NCI-H1105 treated with DMSO at 0.1 percent for 48 hours (cell line): Measurements from ENCODE around the gene PHF23.

Experiments used
- DNase-seq: peaks from one replicate; lab custom pipeline; 2025; lab: John Stamatoyannopoulos, UW

The PHF23 gene

DNA sequence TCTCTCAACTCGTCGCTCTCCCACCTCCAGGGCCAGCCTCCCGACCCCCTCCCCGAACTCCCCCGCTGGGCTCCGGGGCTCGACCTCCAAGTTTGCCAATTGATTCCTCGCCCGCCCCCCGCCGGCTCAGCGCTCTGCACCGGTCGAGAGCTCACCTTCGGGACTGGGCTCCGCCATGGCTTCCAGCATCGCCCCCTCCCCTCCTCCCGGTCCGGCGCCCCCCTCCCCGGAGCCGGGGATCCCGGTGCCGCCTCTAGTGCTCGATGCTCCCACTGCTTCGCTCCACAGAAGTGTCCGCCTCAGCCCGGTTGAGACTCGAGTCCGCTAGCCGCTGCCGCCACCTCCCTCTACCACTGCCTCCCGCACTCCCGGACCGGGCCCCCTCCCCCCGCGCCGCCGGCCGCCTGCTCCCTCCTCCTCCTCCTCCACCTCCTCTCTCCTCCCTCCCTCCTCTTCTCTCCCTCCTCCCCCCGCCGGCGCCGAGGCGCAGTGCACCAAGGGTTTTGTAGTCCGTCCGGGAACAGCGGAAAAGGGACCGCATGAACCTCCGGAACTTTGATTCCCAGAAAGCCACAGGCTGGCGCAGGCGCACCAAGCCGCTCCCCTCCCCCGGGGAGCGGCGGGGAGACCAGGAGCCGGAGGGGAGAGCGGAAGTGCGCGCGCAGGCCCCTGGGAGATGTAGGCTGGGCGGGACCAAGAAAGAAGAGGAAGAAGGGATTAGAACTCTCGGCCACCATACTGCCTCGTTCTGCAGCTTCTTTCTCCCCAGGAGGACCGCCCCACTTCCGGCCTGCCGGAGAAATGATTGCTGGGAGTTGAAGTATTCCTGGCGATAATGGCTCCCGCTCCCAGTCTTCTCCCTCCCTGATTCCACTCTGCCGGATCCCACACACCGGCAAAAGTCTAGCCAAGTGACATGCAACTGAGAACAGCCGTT lies at the start of gene PHF23:
PHF23 (minus strand) TSS at position 367 of the 937 bp plus-strand sequence; CDS start at position 189, 178 bp downstream.
- peak; percentile 100 for DNase-seq

DNA sequence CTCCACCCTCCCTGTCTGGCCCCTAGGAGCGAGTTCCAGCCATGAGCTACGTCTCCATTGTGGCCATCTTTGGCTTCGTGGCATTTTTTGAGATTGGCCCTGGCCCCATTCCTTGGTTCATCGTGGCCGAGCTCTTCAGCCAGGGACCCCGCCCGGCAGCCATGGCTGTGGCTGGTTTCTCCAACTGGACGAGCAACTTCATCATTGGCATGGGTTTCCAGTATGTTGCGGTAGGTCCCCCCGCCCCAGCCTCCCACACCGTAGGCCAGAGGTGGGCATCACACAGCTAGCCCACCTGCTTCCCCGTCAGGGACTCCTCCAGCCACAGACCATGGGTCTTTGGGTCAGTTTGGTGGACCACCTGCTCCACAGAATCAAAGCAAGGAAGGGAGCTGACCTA lies 46.4 kb upstream of the PHF23 start:
- no peak for DNase-seq

DNA sequence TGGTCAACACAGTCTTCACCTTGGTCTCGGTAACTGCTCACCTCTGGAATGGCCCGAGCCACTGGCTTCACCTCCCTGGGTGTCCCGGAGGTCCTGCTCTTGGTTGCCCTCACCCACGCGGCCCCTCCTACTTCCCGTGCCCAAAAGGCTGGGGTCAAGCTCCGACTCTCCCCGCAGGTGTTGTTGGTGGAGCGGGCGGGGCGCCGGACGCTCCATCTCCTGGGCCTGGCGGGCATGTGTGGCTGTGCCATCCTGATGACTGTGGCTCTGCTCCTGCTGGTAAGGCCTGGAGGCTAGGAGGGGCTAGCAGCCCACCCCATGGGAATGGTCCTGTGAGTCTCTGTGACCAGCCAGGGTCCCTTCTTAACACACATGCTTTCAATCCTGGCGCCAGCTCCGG lies 45.7 kb upstream of the PHF23 start:
- no peak for DNase-seq

DNA sequence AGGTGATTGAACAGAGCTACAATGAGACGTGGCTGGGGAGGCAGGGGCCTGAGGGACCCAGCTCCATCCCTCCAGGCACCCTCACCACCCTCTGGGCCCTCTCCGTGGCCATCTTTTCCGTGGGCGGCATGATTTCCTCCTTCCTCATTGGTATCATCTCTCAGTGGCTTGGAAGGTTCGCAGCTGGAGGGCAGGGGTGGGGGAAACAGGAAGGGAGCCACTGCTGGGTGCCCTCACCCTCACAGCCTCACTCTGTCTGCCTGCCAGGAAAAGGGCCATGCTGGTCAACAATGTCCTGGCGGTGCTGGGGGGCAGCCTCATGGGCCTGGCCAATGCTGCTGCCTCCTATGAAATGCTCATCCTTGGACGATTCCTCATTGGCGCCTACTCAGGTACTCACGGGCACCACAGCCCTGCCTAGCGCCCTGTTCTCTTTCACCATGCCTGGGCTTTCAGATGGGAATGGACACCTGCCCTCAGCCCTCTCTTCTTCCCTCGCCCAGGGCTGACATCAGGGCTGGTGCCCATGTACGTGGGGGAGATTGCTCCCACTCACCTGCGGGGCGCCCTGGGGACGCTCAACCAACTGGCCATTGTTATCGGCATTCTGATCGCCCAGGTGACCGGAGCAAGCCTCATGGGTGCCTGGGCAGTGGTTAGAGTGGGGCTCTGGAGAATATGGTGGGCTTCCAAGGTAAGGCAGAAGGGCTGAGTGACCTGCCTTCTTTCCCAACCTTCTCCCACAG lies 44.4 kb upstream of the PHF23 start:
- DNase-seq: no peak

DNA sequence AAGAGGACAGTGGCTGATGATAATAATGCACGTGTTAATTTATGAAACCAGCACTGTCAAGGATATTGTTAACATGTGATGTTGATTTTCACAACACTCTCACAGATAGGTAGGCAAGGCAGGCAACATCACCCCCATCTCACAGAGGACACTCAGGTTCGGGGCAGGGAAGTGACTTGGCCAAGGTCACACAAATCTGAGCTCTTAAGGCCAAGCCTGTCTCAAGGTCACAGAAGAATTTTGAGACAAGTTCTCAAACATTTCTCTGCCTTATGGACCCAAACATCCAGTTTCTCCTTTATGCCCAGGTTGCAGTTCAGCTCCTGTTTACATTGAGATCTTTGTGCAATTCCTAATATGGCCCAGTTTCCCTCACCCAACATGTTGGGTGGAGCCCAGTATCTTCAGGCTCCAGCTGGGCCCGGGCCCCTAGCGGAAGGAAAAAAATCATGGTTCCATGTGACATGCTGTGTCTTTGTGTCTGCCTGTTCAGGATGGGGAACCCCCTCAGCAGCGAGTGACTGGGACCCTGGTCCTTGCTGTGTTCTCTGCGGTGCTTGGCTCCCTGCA lies 43.6 kb upstream of the PHF23 start:
- no peak for DNase-seq

DNA sequence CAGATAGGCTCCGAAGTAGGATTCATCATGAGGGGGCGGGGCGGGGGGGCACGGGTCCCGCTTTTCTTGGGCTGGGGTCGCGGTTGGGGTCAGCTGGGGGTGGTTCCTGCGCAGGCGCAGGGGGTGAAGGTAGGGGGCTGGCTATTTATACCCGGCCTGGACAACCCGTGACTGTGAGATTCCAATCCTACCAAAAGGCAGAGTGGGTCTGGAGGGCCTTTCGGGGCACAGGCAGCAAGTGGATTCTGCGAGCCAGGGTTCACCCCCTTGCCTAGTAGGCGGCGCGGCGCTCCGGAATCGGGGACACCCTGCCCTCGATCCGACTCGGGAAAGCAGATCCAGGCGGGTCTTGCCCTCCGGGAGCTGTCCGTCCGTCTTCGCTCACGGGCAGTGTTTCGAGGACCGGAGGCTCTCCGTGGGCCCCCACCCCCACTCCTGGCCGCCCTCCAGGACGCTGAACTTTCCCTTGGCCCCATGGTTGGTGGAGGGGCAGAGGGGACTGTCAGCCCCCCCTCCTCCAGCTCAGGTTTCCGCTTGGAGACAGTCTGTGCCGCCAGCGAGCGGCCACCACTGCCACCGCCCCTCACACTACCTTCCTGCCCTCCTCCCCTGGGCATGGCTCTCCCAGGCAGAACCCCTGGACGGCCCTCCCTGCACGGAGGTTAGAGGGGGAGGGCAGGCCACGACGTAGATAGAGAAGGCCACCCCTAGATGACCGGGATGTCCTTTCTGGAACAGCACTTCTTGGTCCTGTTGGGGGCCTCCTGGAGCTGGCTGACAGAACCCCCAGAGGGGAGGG lies 42.9 kb upstream of the PHF23 start:
- peak; percentile 37 for DNase-seq

DNA sequence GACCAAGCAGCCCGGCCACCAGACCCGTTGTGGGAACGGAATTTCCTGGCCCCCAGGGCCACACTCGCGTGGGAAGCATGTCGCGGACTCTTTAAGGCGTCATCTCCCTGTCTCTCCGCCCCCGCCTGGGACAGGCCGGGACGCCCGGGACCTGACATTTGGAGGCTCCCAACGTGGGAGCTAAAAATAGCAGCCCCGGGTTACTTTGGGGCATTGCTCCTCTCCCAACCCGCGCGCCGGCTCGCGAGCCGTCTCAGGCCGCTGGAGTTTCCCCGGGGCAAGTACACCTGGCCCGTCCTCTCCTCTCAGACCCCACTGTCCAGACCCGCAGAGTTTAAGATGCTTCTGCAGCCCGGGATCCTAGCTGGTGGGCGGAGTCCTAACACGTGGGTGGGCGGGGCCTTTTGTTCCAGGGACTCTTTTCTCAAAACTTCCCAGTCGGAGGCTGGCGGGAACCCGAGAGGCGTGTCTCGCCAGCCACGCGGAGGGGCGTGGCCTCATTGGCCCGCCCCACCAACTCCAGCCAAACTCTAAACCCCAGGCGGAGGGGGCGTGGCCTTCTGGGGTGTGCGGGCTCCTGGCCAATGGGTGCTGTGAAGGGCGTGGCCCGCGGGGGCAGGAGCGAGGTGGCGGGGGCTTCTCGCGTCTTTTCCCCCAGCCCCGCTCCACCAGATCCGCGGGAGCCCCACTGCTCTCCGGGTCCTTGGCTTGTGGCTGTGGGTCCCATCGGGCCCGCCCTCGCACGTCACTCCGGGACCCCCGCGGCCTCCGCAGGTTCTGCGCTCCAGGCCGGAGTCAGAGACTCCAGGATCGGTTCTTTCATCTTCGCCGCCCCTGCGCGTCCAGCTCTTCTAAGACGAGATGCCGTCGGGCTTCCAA lies 42.1 kb upstream of the PHF23 start, which contains the start of gene SLC2A4:
SLC2A4 (plus strand) TSS at position 645 of the 879 bp plus-strand sequence; CDS start at position 862, 217 bp downstream.
- peak; percentile 92 for DNase-seq

DNA sequence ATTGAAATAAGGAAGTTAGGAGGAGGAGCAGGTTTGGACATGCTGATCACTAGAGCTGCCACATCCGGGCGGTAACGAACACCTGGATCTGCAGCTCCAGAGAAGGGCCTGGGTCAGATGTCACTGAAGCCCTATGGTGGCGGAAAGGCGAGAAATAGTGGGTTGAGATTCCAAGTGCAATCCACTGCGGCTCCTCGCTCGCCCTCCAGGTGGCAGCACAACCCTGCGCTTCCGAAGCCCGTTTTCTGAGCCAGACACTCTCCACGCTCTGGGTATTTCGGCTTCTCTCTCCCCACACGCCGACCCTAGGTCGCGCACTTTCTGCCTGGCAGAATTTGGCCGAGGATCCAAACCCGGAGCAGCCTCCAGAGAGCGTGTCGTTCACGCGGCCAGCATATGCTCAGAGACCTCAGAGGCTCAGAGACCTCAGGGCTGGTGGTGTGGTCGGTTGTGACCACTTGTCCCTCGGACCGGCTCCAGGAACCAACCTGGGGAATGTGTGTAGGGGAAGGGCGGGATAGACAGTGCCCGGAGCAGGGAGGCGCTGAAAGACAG lies 41.3 kb upstream of the PHF23 start:
- peak; percentile 92 for DNase-seq

DNA sequence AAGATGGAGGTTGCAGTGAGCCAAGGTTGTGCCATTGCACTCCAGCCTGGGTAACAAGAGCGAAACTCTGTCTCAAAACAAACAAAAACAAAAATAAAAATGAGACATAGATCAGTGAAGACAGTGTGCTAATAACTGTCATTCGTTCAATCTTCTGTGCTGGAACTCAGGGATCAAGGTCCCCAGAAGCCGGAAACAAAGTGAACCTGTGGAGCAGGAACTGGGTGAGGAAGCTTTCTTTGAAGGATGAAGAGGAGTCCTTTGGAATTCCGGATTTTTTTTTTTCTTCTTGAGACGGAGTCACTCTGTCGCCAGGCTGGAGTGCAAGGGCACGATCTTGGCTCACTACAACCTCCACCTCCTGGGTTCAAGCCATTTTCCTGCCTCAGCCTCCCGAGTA lies 40.2 kb upstream of the PHF23 start:
- no peak for DNase-seq

DNA sequence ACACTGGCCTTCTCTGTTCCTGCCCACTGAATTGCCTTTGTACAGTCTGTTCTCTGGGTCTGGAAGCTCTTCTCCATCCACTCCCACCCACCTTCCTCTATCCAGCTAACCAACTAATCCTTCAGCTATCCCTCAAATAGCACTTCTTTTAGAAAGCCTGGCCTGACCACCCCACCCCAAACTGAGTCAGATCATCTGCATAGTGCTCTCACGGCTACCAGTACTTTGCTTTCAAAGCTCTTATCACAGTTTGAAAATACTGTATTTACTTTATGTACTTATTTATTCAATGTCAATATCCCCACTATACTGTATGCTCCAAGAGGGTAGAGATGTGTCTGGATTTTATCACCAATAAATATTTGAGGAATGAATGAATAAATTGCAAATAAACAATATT lies 27.5 kb upstream of the PHF23 start:
- DNase-seq: no peak

DNA sequence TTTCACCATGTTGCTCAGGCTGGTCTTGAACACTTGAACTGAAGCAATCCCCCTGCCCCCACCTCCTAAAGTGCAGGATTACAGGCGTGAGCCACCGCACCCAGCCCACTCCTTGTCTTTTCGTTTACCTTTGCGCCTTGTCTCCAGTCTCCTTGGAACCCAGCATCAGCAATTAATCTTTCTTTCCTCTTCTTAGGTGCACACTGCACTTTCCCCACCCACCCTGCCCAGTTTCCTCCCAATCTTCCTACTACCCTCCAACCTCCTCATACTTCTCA lies 24.5 kb upstream of the PHF23 start:
- DNase-seq: no peak

DNA sequence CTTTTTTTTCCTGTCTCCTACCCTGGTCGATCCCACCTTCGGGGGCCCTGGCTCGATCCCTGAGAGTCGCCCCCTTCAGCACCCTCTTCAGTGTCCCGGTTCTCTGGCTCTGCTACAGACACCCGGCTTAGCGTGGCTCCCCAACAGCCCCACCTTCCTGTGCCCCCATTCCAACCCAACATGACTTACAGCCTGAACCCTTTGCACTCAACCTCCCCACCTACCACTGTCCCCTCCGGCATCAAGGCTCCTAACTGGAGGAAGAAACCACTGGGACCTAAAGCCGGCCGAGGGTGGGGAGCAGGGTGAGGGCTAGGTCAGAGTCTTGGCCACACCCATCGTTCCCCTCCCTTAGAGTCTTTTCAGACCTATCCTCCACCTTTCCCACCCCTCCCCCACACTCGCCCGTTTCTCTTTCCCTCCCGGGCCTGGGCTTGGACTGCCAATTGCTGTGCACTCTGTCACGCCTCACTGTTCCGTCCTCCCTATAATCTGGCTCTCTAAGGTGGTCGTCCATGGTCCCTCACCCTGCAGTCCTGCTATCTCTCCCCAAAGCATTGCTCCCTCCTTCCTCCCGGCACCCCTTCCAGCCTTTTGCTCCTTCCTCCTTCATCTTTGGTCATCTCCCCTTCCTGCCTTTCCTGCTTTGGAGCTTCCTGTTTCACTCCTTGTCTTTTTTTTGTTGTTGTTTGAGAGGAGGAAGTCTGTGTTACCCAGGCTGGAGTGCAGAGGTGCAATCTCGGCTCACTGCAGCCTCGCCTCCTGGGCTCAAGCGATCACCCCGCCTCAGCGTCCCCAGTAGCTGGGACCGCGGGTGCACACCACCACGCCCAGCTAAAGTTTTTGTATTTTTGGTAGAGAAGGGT lies 23.9 kb upstream of the PHF23 start:
- peak; percentile 45 for DNase-seq

DNA sequence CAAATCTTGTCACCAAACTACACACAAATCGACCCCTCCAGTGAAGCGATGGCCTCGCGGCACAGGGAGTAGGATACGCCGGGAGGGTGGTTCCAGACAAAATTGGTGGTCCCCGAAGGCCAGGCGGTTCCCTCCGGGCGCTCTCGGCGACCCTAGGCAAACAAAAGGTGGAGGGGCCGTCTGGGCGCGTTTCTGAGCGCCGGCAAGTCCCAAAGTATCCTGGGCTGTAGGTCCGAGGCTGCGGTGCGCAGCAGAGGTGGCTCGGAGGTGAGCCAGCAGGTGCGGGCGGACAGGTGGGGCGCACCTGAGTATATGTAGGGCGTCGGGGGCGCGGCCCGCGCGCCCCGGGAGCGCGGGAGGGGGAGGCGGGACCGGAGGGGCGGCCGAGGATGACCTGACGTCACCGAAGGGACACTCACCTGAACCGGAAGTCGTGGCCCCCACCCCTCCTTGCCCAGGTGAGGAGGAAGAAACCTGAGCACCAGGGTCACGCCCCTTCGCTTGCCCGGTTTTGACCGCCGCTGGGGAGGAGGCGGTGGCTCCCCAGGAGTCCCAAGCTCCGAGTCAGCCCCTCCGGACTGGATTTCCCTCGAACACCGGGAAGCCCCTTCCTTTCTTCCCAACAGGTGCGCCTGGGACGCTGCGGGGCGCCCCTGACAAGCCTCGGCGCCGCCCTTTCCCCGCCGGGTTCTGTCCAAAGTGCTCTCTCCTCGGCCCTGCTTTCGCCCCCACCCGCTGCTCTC lies 23.1 kb upstream of the PHF23 start, which contains the start of gene CLDN7:
CLDN7 (minus strand) TSS at position 287 of the 743 bp plus-strand sequence. CDS start 435 bp downstream, outside the sequence.
- DNase-seq: peak; percentile 90

DNA sequence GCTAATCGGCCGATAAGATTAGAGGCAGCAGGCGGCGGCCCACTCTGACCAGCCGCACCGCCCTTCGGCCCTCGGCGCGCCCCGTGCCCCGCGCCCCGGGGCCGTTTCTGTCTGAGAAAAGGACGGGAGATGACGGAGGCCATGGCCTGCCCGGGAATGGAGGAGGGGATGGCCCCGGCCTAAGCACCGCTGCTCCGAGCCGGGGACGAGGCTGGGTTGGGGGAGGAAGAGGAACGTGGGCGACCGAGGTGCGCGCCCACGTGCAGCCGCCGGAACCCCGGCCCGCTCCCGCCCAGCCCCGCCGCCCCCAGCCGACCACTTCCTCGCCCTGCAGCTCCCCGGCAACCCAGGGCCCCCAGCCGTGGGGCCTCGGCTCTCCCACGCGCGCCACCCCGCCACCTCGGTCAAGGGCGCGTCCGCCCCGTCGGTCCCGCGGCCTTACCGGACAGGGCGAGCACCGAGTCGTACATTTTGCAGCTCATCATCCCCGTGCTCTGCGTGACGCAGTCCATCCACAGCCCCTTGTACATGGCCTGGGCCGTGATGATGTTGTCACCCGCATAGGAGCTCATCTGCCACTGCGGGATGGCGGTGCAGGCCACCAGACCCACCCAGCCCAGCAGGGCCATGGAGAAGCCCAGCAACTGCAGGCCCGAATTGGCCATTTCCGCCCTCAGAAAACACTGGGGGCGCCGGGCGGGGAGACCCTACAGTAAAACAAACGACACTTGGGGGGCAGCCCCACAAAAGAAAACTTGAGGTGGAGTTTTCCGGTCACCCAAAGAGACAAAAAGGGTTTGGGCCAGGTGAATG lies 22.3 kb upstream of the PHF23 start:
- peak; percentile 24 for DNase-seq

DNA sequence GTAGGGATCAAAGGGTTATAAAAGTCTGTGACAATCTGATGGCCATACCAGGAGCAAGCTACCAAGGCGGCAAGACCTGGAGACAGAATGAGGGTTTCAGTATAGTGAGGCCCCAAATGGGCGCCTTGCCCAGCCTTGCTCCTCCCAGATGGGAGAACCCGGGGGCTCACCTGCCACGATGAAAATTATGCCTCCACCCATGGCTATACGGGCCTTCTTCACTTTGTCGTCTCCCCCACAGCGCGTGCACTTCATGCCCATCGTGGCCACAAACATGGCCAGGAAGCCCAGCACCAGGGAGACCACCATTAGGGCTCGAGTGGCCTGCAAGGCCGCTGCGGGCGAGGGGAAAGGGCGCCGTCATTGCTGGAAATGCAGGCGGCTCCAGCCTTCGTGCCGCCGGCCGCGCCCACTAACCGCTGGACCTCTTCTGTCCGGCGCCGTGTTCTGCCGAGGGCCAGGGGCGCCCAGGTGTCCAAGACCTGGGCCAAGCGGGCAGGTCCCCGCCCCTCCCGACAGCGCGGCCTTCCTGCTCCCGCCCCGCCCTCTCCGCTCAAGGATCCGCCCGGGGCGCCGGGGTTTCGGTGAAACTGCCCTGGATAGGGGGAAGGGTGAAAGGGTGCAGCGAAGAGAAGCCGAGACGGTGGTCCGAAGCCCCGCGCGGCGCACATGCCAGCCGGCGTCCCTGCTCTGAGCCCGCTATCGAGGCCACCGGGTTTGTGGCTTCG lies 21.6 kb upstream of the PHF23 start:
- DNase-seq: peak; percentile 51

DNA sequence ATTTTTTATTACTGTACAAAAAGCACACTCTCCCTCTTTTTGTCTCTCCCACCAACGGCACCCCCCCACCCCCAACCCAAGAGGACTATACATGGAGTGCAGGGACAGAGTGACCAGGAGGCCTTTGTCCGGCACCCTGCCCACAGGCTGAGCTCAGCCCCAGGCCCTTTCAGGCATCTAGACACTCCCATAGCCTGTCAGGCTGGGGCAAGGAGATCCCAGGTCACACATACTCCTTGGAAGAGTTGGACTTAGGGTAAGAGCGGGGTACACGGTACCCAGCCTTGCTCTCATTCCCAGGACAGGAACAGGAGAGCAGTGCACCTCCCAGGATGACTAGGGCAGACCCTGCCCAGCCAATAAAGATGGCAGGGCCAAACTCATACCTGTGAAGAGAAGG lies 20.9 kb upstream of the PHF23 start:
- DNase-seq: no peak

DNA sequence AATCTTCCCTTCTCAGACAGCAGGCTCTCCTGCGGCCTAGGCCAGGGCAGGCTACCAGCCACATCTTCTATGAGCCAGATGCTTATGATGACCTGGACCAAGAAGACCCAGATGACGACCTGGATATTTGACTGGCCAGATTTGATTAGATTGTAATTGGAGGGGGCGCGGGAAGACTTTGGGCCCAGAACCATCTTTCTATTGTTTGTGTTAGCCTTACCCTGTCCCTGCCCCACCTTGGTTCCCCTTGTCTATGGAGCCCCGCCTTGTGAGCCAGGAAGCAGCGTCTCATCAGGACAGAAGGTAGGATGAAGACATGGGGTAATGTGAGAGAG lies 20.3 kb upstream of the PHF23 start:
- no peak for DNase-seq
